ENCODE data around the gene WDR27.

GRCh38 chr6:169489563-169490245, 212.1 kb downstream of the WDR27 start:
- TF ChIP-seq CTCF (IDR thresholded peaks at IDR 0.05) (no peak), POLR2A (IDR thresholded peaks at IDR 0.05) (no peak), EP300 (IDR thresholded peaks at IDR 0.05) (no peak), POLR2AphosphoS5 (IDR thresholded peaks at IDR 0.05) (no peak)
